Embryonic facial prominence (tissue), 1 donor: ENCODE measurements around the gene TRAF1.

Source experiments
- DNase-seq: peaks from one replicate; pipeline ENCODE4 v3.0.0-alpha.2; 2016; ENCODE audit errors: extremely low spot score

The TRAF1 gene

DNA sequence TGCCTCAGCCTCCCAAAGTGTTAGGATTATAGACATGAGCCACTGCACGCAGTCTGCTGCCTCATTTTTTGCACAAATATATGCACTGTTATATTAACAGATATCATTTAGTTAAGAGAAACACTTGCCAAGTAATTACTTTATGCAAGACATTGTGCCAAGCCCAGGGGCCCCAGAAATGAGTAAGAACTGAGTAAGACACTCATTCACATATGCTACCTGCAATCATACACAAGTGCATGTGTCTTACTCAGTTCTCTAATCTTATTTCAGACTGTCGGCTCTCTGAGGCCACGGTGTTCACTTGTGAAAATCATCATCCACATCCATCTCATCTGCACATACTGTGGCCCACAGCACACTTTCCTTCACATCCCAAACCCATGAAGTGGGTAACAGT is 16.0 kb downstream of the TRAF1 start:
- DNase-seq, result no peak

DNA sequence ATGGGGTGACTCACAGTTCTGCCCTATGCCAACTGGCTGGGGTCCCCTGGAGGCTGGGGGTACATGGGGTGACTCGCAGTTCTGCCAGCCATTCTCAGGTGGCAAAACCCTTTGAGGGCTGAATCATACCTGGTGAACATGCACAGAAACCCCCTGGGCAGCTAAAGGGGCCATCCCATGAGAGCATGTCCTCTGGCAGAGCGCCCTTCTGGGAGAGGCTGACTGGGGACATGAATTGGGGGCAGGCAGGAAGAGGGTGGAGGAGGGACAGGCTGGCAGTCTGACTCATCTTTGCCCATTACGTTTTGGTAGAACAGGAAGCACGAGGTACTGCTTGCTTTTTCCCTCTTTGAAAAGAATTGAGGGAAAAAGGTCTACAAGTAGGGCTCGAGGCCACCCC is 16.7 kb downstream of the TRAF1 start:
- no peak for DNase-seq

DNA sequence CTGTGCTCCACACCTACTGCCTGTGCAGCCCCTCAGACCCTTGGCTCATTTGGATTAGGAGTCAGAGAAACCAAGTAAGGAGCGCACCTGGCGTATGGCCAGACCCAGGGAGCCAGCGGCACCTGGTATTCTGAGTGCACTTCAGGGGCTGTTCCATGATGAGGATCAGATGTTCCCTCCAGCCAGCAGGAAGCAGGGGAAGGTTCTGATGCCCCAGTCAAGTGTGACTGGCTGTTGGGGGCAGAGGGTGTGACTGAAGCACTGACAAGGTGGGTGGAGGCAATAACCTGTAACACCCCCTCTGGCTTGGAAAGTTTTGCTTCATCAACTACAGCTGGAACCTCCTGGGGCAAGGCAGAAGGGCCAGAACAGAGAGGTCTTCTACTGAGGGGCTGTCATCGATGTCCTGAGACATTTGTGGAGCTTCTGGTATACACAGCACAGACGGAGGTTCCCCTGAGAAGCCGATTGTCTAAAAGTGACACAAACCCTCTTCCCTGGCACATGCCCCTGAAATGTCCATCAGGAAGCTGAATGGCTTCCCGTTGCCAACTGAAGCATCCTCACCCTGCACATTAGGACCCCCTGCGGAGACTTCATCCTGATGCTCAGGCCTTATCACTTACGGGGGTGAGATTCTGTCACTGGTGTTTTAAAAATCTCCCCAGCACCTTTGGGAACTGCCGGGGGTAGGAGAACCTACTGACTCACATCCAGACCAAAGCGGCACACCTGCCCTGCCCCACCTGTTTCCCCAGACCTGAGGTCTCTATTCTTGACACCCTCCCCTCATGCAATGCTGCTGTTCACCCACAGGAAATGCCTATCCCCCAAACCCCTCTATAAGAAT is 21.1 kb downstream of the TRAF1 start:
- DNase-seq, result no peak

DNA sequence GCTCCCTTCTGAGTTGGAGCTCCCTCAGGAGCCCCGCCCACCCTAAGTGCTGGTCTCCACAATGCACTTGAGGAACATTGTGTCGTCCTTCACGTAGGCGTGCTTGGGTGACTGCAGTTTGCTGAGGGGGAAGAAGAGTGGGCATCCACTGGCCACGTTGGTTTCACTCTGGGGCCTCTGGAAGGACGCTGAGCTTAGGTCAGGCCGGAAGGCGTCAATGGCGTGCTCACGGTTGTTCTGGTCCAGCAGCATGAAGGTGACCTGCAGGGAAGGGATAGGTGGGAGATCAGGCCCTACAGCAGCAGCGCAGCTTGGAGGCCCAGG is 21.7 kb downstream of the TRAF1 start:
- no peak for DNase-seq

DNA sequence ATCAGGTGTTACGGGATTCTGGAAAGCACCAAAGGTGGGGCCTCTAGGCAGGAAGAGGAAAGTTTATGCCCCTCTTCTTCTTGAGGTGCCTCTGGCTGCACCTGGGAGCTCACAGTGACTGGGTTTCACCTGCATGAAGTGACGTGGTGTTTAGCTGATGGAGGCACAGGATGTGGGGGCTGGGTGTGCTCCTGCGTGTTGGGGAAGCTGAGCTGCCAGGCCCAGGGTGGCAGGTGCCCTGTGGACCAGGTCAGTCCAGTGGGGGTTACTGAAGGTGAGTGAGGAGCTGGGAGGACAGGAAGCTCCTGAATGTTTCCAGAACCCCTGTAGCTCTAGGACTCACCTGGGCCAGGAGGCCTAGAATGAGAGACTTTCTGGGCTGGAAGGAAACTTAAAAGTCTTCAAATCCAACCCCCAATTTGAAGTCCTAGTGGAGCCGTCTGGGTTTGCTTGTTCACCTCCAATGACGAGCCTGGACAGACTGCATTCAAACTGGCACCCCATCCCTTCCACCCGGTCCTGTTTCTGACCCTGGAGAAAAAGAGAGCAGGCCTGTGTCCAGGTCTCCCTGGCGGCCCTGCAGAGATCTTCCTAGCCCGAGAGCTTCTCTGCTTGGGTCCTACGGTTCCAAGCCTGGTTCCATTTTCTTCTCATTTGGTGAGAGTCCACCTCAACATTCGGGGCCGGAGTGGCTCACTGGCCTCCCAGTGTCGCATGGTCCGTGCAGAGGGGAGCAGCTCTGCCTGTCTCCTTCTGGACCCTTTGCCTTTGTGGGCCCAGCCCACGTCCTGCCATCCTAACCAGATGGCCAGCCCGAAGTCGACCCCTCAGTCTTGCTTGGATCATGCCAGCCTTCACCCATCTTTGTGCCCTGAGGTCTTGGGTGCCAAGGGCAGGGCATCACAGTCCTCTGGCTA is 22.3 kb downstream of the TRAF1 start:
- no peak for DNase-seq

DNA sequence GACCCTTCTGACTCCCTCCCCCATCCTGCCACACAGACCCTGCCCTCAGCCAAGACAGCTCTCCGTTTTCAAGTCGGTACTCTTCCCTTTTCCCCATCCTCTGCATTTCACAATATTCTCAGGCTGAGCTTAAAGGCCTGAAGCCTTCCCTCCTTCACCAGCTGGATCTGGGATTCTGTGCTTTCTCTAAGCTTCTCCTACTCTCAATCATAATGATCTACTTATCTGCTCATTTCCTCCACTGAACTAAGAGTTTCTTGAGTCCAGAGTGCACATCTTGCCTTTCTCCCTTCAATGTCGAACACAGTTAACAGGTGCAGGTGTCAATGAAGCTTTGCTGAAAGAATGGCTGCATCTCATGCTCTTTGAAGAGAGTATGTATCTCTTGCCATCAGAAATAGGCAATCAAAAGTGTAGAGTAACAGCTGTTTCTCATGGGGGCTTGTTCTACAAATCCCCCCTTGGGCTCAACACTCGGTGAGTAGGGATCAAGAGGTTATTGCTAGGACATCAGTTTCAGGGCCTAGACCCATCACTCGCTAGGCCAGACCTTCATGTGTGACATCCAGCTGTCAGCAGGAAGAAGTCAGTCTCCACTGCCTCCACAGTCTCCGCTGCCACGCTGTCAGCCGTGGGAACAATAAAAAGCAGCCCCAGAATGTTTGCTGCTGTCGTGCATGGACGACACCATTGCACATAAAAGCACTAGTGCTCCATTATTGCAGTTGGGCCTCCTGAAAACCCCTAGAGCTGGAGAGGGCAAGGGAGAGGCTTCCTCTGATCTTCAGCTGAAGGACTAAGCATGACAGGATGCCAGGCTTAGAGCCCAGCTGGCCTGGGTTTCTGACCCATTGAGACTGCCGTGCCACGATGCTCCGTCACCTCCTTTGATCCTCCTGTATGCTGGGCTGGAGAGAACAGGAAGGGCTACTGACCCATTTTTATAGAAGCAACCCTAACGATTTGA is 23.7 kb downstream of the TRAF1 start:
- no peak for DNase-seq

DNA sequence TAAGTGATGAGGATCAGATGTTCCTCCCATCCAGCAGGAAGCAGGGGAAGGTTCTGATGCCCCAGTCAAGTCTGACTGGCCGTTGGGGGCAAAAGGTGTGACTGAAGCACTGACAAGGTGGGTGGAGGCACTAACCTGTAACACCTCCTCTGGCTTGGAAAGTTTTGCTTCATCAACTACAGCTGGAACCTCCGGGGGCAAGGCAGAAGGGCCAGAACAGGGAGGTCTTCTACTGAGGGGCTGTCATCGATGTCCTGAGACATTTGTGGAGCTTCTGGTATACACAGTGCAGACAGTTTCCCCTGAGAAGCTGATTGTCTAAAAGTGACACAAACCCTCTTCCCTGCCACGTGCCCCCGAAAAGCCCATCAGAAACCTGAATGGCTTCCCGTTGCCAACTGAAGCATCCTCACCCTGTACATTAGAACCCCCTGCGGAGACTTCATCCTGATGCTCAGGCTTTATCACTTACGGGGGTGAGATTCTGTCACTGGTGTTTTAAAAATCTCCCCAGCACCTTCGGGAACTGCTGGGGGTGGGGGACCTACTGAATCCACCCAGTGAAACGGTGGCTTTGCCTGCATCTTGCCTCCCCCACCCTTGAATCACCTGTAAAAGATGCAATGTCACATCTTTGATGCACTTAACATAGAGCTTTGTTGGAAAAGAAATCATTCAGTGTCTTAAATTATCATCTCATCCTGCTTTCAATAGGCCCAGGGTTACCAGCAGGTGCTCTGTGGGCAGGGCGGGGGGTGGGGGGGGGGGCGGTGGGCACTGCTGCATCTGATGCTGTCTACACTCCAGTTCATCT is 24.6 kb downstream of the TRAF1 start:
- no peak for DNase-seq

DNA sequence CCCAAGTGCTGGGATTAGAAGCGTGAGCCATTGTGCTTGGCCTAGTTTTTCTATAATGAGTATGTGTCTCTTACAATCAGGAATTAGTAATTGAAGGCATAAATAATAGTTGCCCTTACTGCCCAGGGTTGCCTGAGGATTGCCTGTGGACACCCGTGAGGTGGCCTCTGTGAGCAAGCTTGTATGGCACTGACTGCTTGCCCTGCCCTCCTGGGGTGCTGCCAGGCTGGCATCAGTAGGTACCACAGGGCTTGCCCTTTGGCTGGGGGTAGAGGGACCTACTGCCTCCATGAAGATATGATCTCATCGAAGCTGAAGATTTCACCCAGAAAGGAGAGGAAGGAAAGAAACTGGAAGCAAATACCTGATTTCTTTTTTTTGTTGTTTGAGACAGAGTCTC is 25.8 kb downstream of the TRAF1 start:
- no peak for DNase-seq

DNA sequence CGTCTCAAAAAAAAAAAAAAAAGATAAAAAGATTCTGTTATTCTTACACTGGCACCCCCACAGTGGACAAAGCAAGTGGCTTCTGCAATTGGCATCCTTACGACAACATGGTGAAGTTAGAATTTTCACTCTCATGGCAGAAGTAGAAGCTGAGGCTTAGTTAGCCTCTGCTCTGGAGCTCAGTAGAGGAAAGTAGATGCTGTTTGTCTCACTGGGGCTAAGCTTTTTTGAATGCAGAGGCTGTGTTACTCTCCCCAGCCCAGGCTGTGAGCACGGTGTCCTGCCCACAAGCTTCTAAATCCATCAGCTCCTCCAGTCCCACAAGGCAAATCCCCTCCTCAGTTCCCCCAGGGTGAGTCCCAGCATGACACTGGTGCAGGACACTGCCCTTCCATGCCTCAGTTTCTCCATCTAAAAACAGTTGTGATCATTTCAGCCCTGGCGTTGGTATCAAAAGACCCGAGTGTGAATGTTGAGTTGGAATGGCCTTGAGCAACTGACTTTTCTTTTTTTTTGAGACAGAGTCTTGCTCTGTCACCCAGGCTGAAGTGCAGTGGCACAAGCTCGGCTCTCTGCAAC is 27.0 kb downstream of the TRAF1 start:
- DNase-seq, result no peak

DNA sequence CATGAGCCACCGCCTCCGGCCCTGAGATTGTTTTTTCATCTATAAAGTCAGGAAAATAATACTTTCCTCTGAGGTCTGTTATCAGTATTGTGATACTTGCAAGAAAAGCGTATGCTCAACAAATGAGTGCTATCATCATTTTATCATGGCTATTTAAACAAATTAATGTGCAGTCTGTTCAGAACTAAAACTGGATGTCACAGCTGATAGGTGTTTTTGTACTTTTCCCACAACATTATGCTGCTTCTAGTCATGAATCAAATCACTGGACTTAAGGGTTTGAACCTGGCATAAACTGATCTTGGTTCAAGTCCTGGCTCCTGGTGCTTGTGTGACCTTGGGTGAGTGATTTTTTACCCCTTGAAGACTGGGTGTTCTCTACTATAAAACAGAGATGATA is 28.2 kb downstream of the TRAF1 start:
- no peak for DNase-seq

DNA sequence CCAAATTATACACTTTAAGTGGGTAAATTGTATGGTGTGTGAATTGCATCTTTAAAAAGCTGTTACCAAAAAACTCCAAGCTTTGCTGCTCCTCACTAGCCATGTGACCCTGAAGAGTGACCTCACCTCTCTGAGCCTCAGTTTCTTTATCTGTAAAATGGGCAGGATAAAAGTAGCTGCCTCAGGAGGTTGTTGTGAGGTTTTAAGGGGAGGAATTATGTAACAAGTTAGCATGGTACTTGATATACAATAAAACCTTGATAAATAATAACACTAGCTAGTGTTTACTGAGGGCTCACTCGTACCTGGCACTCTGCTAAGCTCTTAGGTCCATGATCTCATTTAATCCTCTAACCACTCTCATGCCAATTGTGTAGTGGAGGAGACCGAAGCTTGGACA is 30.6 kb downstream of the TRAF1 start:
- no peak for DNase-seq

DNA sequence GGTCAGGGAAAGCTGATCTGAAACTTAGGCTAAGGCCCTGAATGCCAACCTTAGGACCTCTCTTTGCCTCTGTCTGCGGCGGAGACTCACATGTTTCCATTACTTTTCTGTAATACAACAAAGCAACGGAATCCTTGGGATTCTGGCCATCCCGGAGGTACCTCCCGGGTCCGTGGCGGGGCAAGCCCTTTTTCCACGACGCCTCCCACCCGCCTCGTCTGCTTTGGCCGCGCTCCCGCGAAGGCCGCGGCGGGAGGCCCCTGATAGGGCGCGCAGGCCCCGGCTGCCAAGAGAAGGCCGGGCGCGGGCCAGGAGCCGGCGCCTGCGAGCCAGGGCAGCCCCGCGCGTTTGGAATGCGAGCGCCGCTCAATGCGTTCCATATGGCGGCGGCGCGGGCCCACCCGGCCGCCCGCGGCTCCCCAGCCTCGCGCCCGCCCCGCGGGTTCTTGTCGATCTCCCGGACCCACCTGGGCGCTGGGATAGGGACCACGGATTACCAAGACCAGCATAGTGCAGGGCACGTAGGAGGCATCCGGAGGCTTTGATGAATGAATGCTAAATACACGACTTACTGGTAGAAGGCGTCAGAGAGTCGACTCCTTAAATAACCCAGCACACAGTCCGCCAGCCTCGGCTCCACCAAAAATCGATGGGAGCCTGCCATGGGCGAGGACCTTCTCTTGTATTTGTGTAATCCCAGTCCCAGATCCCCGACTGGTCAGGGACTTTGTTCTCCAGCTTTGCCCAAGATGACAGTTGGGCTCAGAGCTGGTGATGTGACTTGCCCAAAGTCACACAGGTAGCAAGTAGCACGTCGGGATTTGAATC is 32.1 kb downstream of the TRAF1 start:
- DNase-seq, result peak; percentile 64

DNA sequence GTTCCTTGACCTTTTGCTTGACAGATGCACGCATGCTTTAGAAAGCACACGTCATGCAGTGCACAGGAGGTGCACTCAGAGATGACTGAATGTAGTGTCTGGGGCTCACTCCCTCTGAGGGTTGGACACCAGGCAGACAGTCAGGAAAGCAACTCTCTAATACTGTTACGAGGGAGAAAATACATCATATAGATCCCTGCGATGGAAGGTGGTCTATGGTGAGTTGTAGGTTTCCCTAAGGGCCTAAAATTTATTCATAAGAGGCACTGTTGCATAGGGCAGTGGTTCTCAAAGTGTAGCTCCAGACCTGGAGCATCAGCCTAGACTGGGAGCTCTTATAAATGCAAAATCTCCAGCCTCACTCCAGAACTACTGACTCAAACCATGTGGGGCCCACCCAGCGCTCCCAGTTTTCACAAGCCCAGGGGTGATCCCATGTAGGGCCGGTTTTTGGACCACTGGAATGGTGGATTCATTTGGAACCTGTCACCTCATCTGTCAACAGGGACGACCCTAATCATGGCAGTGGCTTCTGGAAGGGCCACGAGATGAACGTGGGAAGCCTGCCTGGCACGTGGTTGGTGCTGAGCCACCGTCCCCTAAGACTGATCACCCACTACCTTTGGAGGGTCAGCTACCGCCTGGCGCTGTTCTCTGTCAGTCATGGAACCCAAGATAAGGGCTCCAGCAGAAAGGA is 32.8 kb downstream of the TRAF1 start:
- DNase-seq, result no peak

DNA sequence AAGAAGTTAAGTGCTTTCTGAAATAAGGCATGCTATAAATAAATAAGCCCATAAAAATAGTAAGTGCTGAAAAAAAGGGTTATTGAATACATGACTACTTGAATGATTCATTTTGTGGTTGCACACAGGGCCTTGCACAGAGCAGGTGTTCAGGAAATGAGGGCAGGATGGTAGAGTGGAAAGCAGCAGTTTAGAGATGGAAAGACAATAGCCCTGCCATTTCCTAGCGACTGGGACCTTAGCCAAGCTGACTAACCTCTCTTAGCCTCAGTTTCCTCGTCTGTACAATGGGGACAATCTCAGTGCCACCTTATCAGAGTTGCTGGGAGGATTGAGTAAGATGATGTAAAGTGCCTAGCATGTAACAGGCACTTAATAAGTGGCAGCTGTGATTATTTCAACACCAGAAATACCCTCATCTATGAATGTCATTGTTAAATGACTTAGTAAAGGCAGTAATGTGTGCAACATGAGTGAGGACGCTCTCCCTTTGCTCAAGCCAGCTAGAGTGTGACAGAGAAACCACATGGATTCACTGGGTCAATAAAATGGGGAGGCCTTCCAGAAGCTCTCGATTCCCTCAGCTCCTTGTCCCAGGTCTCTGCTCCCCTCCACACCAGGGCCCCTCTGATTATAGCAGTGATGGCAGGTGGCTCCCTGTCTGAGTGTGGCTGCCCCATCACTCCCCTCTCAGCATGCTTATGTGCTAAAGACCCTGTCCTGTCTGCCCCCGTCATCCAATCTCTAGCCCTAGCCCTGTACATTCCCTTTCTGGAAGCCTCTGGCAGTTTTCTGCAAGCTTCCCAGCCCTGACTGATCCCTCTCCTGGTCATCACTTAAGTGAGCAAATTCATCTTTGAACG is 33.6 kb downstream of the TRAF1 start:
- DNase-seq, result no peak

DNA sequence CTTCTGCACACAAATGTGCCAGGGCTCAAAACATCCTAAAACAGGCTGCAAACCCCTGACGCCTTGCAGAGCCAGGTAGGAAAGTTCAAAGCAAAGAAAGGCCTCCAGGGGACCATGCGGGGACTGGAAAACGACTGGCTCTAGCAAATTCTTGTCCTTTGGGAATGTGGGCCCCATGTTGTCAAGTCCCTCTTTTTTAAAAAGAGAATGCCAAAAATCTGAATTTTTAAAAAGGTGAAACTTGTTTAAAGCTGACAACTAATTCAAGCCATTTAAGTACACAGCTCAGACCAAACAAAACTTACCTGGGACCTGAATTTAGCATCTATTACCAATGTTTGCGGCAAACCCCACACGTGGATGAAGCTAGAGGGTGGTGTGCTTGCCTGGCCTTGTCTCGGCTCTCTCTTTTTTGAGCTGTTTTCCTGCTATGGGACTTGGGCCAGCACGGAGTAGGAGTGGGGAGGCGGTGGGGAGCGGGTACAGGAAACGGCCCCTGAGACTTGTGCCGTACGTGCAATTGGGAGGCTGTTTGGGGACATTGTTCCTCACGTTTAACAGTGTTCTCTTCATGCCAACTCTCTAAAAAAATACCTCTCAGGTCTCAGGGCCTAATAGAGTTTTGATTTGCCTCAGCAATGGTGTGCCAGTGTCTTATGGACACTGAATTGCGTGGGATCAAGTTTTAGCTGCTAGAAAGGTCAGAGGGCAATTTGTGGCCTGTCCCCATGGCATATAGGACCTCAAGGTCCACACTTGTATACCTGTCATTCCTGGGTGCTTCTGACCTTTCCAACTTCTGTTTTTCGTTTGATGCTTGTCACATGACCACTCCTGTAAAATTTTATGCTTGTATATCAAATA is 34.5 kb downstream of the TRAF1 start:
- no peak for DNase-seq

DNA sequence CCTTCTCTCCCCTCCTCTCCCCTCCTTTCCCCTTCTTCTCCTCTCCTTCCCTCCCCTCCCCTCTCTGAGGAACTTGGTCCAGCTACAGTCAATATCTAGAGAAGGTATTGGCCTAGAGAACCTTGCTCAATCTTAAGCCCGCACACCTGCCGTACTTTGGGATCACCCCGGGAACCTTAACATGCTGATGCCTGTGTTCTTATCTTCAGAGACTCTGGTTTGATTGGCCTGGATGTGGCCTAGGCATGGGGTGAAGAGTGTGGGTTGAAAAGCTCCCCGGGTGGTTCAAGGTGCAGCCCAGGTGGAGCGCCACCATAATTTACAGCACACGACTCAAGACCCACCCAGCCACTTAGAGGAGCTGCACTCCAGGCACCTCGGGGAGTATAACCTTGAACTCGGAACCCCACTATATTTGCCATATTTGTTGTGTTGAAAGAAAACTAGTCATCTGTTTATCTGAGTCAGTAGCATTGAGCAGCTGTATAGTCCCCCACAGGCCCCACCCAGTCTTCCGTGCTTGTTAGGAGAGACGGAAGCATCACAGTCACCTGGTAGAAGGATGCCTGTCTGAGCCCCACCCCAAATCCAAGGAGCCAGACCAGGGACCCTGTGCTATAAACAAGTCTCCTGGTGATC is 35.2 kb downstream of the TRAF1 start:
- DNase-seq, result no peak
